ENCODE results near the gene RNGTT.
"Not testable (repeated sequence)": the region's sequence is repeated elsewhere in the genome, so short reads cannot be mapped to it uniquely, and the experiment has no call there.

The RNGTT gene

DNA sequence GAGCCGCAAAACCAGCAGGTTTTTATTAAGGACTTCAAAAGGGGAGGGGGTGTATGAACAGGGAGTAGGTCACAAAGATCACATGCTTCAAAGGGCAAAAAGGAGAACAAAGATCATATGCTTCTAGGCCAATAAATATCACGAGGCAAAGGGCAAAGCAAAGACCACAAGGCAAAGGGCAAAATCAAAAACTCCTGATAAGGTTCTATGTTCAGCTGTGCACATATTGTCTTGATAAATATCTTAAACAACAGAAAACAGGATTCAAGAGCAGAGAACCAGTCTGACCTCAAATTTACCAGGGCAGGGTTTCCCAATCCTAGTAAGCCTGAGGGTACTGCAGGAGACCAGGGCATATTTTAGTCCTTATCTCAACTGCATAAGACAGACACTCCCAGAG lies 5.8 kb upstream of the RNGTT start:
- not testable (repeated sequence) for DNase-seq

GRCh38 chr6:88967891-88968290 lies 4.5 kb upstream of the RNGTT start:
- DNase-seq: no peak

GRCh38 chr6:88965691-88966090 lies 2.3 kb upstream of the RNGTT start:
- no peak for DNase-seq

GRCh38 chr6:88964509-88964908 lies 1.1 kb upstream of the RNGTT start:
- no peak for DNase-seq

DNA sequence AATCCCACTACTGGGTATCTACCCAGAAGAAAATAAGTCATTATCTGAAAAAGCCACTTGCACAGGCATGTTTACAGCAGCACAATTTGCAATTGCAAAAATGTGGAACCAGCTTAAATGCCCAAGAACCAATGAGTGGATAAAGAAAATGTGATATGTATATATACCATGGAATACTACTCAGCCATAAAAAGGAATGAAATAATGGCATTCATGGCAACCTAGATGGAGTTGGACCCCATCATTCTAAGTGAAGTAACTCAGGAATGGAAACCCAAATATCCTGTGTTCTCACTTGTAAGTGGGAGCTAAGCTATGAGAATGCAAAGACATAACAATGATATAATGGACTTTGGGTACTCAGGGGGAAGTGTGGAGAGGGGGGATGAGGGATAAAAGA lies 4.6 kb downstream of the RNGTT start:
- no peak for DNase-seq

DNA sequence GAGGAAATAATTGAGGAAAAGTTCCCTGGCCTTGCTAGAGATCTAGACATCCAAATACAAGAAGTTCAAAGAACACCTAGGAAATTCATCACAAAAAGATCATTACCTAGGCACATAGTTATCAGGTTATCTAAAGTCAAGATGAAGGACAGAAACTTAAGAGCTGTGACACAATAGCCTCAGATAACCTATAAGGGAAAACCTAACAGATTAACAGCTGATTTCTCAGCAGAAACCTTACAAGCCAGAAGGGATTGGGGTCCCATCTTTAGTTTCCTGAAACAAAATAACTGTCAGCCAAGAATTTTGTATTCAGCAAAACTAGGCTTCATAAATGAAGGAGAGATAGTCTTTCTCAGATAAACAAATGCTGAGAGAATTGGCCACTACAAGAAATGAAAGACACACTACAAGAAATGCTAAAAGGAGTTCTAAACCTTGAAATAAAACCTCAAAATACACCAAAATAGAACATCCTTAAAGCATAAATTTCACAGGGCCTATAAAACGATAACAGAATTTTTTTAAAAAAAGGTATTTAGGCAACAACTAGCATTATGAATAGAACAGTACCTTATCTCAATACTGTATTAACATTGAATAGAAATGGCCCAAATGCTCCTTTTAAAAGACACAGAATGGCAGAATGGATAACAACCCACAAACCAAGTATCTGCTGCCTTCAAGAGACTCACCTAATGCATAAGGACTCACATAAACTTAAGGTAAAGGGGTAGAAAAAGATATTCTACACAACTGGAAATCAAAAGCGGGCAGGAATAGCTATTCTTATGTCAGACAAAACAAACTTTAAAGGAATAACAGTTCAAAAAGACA lies 9.7 kb downstream of the RNGTT start:
- no peak for DNase-seq

DNA sequence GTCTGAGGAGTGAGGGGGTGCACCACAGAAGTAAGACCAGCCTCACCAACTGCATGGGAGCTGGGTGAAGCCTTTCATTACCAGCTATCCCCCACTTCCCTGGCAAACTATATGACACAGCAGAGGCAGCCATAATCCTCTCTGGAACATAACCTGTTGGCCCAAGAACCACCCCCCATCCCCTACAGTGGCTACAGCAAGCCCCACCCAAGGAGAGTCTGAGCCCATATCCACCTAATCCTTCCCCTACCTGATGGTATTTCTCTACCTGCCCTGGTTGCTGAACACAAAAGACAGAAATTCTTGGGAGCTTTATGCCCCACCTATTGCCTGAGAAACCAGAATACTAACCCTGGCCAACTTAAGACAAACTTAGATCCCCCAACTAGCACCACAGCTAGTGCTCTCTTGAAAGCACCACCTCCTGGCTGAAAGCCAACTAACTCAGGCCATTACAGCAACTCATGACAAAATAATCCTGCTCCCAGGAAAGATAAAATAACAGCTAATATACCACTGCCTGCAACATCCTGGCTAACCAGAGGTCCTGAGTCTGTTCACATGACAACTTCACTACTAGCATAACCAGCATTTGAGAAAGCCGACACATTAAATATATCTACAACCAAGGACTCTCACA lies 11.2 kb downstream of the RNGTT start:
- DNase-seq: no peak

DNA sequence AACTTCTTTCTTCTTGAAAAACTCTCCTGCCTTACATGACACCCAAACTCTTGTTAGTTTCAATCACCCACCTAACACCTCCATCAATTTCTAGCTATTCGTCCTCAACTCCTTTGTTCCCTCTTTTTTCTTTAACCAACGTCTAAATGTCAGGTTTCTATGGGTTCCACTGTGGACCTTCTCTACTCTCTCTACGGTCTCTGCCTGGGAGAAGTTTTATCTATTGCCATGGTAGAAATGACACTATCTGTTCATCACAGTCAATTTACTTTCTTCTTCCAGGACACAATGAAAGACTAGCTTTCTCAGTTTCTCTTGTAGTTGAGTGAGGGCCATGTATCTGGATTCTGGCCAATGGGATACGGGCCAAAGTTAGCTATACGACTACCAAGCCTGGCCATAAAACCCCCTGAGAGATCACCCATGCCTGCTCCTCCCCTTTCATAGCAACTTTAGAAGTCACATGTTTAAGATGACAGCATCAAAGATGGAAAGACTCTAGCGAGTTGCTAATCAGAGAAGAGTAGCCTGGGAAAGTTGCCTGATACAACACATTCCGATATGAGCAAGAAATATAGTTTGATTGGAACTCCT lies 17.9 kb downstream of the RNGTT start:
- no peak for DNase-seq

GRCh38 chr6:88933521-88933920 lies 29.9 kb downstream of the RNGTT start:
- no peak for DNase-seq

- DNase-seq: not testable (repeated sequence)
Measured at GRCh38 chr6:88932019-88932418, 31.4 kb downstream of the RNGTT start.

DNA sequence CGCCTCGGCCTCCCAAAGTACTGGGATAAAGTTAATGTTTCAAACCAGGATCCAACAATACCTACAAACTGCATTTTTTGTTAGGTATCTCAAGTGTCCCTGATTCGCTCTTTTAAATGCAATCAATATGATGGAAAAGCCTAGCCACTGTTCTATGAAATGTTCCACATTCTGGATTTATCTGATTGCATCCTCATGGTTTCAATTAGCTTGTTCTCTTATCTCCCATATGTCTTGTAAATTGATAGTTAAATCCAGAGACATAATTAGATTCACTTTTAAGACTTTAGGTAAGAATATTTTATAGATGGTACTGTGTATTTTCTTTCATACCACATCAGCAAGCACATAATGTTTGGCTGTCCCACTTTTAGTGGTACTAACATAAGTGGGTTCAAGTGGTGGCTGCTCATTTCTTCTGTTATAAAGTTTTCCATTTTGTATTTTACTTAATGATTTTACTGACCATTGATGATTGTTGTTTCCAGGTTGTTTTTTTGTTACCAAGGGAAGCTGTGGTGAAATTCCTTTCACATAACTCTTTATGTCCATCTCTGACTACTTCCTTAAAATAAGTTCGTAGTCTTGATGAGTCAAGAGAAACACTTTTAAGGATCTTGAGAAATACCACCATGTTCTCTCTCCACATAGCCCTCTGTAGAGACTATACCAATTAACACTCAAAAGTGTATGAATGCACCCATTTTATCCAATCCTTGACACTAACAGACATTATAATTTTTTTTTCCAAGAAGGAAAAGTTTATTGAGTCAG lies 40.5 kb downstream of the RNGTT start:
- peak; percentile 5 for DNase-seq

DNA sequence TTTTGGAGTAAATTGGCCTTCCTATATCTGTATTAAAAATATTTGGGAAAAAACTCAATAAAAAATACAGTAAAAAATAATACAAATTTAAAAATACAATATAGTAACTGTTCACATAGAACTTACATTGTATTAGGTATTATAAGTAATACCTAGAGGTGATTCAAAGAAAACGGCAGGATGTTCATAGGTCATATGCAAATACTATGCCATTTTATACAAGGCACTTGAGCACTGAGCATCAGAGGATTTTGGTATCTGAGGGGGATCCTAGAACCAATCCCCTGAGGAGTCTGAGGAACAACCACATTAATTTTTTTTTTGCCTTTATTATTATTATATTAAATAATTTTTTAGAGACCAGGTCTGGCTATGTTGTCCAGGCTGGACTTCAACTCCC lies 41.7 kb downstream of the RNGTT start:
- DNase-seq: no peak

GRCh38 chr6:88920774-88921733 lies 42.4 kb downstream of the RNGTT start:
- DNase-seq: no peak

DNA sequence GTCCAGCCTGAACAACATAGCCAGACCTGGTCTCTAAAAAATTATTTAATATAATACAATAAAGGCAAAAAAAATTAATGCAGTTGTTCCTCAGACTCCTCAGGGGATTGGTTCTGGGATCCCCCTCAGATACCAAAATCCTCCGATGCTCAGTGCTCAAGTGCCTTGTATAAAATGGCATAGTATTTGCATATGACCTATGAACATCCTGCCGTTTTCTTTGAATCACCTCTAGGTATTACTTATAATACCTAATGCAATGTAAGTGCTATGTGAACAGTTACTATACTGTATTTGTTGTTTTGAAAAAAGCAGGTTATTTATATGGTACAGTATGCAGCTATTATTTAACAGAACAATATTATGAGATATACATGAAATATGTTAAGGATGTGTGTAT lies 43.3 kb downstream of the RNGTT start:
- DNase-seq: no peak

GRCh38 chr6:88919032-88919431 lies 44.4 kb downstream of the RNGTT start:
- DNase-seq: no peak

GRCh38 chr6:88916615-88917208 lies 46.7 kb downstream of the RNGTT start:
- DNase-seq: peak; percentile 4

GRCh38 chr6:88914895-88915598 lies 48.4 kb downstream of the RNGTT start:
- no peak for DNase-seq

DNA sequence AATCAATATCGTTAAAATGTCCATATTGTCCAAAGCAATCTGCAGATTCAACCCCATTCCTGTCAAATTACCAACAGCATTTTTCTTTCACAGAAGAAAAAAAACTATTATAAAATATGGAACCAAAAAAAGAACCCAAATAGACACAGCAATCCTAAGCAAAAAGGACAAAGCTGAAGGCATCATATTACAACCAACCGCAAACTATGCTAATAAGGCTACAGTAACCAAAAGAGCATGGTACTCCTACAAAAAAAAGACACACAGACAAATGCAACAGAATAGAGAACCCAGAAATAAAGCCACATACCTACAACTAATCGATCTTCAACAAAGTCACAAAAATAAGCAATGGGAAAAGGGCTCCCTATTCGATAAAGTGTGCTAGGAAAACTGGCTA lies 49.2 kb downstream of the RNGTT start:
- no peak for DNase-seq

GRCh38 chr6:88913471-88913870 lies 49.9 kb downstream of the RNGTT start:
- DNase-seq: no peak

DNA sequence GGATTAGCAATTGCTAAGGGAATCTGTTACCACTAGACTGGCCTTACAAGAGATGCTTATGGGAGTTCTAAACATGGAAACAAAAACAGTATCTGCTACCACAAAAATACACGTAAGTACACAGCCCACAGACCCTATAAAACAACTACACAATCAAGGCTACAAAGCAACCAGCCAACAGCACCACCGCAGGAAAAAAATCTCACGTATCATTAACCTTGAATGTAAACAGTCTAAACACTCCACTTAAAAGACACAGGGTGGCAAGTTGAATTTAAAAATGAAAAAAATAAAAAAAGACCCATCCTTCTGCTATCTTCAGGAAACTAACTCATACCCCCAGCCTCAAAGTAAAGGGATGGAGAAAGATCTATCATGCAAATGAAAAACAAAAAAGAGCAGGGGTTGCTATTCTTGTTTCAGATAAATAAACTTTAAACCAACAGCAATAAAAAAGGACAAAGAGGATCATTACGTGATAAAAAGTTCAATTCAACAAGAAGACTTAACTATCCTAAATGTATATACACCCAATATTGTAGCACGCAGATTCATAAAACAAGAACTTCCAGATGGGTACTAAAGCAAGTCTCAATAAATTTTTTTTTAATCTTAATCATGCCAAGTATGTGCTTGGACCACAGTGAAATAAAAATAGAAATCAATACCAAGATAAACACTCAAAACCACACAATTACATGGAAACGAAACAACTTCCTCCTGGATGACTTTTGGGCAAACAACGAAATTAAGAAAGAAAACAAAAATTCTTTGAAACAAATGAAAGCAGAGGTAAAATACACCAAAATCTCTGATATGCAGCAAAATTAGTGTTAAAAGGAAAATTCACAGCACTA lies 52.3 kb downstream of the RNGTT start:
- DNase-seq: no peak

Measured in CD4-positive, alpha-beta T cell treated with Interleukin-4 for 4 hours (primary cell).